Activated T-helper 1 cell treated with Interleukin-2 at 50 U/mL for 16 hours (primary cell): ENCODE results near the gene SEC11A.
"Not testable (repeated sequence)": the region's sequence is repeated elsewhere in the genome, so short reads cannot be mapped to it uniquely, and the experiment has no call there.

Experiments used
- DNase-seq: peaks from one replicate; pipeline ENCODE4 v3.0.0-alpha.2; 2020; ENCODE audit warnings: low read depth

Gene SEC11A

DNA sequence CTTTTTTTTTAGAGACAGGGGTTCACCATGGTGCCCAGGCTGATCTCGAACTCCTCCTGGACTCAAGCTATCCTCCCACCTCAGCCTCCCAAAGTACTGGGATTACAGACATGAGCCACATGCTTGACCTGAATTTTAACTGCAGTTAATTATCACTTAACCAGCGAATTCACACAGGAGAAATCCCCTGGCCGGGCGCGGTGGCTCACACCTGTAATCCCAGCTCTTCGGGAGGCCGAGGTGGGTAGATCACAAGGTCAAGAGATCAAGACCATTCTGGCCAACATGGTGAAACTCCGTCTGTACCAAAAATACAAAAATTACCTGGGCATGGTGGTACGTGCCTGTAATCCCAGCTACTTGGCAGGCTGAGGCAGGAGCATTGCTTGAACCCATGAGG is 74.1 kb downstream of the SEC11A start:
- not testable (repeated sequence) for DNase-seq

DNA sequence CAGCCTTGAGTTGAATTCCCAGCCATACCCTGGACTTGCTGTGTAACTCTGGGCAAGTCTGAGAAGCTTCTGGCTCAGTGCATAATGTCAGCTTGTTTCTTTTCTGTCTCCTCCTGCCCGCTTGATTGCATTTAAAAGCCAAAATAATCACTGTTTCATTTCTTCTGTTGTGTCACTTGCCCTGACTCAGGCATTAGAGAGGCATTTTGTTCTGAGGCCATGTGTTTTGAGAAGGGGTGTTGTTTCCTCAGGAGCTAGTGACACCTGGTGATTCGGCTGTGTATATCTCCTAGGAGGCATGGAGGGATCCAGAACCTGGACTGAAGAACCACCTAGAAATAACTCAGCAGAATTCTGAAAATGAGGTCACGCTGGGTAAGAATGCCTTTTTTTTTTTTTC is 77.8 kb downstream of the SEC11A start:
- DNase-seq, result no peak

DNA sequence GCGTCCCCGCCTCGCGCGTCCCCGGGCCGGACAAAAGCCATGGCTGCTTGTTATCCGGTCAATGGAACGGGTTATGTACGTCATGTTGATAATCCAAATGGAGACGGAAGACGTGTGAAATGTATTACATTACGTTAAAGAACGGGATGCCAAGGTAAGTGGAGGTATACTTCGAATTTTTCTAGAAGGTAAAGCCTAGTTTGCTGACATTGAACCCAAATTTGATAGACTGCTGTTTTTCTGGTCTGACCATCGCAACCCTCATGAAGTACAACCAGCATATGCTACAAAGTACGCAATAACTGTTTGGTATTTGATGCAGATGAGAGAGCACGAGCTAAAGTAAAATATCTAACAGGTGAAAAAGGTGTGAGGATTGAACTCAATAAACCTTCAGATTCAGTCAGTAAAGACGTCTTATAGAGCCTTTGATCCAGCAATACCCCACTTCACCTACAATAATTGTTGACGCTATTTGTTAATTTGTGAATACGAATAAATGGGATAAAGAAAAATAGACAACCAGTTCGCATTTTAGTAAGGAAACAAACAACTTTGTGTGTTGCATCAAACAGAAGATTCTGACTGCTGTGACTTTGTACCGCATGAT is 81.6 kb downstream of the SEC11A start:
- no peak for DNase-seq

GRCh38 chr15:84633311-84634227 is 82.4 kb downstream of the SEC11A start:
- peak; percentile 52 for DNase-seq

- no peak for DNase-seq
These were observed 84.2 kb downstream of the SEC11A start for GRCh38 chr15:84631706-84632272.

DNA sequence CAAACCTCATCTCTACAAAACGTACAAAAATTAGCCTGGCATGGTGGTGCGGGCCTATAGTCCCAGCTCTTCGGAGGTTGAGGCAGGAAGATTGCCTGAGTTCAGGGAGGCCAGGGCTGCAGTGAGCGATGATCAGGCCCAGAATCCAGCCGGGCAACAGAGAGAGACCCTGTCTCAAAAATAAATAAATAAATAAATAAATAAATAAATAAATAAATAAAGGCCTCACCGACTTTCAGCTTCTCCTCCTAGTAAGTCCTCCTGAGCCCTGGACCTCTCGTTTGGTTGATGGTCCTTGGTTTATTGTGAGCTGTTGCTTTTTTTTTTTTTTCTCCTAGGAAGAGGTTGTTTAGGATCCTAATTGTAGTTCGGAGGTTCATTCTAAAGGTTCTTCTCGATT is 86.9 kb downstream of the SEC11A start:
- DNase-seq, result no peak

DNA sequence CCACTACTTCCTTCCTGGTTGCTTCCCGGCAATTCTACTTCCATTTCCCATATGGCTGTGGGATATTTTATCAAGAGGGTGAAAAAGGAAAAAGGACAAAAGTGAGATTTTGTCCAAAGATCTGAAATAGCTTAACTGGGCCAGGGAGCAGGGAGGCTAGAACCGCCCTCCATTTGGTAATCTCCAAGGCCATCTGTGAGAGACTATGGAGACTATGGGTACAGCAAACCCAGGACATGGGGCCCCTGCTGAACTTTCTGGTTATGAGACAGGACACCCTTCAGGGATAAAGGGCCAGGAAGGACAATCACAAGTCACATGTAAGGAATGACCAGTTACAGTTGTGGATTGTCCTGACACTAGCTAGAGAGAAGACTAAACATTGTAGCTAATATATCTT is 90.8 kb downstream of the SEC11A start:
- no peak for DNase-seq

GRCh38 chr15:84624359-84624758 is 91.6 kb downstream of the SEC11A start:
- no peak for DNase-seq

- DNase-seq, result no peak
These were observed 94.5 kb downstream of the SEC11A start for GRCh38 chr15:84621358-84621979.

GRCh38 chr15:84620626-84621025 is 95.3 kb downstream of the SEC11A start:
- DNase-seq, result no peak
